GM18858 (cell line): ENCODE measurements around the gene CHST2.
A peak's percentile ranks its signal among the peaks of the same experiment; 100 is the strongest.

Experiments
- ATAC-seq: cut with Tn5 transposase; IDR thresholded peaks from one replicate; pipeline ENCODE4 v1.9.1; 2021; ENCODE audit not compliant: unreplicated experiment

CHST2 gene

GRCh38 chr3:143128227-143128955 is 8.8 kb downstream of the CHST2 start:
- no peak for ATAC-seq

DNA sequence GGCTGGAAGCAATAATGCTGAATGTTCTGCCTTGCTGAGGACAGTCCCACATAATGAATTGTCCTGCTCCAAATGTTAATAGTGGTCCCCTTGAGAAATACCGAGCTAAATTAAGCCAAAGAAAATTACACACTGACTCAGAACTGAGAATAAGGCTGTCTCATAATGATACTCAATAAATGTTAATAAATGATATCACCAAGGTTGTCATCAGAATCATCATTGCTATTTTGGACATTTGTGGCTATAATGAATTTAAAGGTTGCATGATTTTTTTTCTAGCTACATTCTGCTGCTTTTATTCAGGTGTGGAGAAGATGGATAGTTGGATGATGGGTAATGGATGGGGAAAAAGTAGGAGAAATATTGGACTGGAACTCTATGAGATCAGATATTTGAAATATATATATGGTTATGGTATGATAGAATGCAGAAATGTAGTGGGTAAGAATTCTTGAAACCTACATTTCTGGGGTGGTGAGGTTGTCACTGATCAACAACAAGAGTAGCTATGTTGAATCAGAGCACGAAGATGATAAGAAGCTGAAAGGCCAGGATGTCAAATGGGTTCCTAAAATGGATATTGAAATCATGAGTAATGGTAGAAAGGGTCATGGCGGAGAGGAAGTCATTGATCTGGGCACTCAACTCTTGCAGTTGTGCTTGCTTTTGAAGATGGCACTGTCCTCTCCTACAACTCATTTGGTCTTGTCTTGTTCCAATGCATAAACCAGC is 12.8 kb downstream of the CHST2 start:
- ATAC-seq: no peak

DNA sequence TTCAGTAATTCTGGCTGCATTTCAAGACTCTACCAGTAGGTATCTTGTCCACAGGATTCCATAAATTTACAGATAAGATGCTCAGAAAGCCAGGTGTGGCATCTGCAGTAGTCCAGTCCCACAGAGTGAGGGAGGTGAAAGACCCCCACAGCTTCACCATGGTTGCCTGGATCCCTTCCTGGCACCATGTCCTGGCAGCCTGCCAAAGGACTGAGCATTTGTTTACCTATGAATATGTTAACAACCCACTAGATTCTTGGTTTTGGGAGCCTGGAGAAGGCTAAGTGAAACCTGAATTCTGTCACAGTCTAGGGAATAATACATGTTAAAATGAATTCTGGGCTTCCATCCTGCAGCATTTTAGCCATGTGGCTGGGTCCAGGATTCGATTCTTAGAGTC is 14.9 kb downstream of the CHST2 start:
- ATAC-seq: no peak

GRCh38 chr3:143135150-143135549 is 15.6 kb downstream of the CHST2 start:
- ATAC-seq: no peak

DNA sequence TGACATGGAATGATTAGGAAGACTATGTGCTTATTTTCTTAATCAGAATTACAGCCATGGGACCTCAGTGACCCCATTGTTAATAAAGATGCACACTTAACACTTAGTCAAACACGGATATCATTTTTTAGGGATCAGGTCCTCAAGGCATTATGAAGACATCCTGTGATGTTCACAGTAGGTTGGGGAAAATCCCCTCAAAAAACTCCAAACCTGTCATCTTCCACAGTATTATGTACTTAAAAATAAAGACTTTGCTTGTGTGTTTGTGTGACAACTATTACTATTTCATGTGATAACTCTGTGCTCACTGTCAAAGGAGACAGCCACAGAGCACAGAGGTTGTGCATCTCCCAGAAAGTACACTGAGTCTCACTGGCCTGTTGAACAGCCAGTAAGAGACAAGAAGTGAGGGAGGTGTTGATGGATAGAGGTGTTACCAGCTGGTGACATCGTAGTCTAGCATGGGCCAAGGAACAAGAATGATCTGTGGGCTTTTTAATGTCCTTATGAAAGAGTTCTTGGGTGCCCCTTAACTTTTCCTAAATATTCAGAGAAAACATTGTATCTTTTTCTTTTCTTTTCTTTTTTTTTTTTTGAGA is 18.0 kb downstream of the CHST2 start:
- ATAC-seq: no peak

GRCh38 chr3:143138953-143139352 is 19.4 kb downstream of the CHST2 start:
- no peak for ATAC-seq

DNA sequence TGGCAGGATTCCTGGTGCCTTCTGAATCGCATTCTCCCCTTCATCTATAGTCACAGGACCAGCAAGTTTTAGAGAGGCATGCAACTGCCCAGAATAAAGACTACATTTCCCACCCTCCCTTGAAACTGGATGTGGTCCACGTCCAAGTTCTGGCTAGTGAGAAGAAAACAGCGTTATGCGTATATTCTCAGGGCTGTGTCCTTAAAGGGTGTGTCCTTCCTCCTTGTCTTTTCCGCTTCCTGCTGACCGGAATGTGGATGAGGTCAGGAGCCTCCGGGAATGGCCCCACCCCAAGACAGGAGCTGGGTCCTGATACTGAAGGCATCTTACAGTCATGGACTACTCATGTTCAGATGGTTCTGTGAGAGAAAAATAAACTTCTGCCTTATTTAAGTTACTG is 20.2 kb downstream of the CHST2 start:
- no peak for ATAC-seq

- ATAC-seq: no peak
Measured at GRCh38 chr3:143140550-143140949, 21.0 kb downstream of the CHST2 start.

DNA sequence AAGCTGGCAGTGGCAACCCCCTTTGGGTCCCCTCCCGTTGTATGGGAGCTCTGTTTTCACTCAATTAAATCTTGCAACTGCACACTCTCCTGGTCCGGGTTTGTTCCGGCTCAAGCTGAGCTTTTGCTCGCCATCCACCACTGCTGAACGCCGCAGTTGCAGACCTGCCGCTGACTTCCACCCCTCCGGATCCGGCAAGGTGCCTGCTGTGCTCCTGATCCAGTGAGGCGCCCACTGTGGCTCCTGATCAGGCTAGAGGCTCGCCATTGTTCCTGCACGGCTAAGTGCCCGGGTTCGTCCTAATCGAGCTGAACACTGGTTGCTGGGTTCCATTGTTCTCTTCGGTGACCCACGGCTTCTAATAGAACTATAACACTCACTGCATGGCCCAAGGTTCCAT is 22.8 kb downstream of the CHST2 start:
- ATAC-seq: no peak

GRCh38 chr3:143145906-143146305 is 26.3 kb downstream of the CHST2 start:
- ATAC-seq: no peak

DNA sequence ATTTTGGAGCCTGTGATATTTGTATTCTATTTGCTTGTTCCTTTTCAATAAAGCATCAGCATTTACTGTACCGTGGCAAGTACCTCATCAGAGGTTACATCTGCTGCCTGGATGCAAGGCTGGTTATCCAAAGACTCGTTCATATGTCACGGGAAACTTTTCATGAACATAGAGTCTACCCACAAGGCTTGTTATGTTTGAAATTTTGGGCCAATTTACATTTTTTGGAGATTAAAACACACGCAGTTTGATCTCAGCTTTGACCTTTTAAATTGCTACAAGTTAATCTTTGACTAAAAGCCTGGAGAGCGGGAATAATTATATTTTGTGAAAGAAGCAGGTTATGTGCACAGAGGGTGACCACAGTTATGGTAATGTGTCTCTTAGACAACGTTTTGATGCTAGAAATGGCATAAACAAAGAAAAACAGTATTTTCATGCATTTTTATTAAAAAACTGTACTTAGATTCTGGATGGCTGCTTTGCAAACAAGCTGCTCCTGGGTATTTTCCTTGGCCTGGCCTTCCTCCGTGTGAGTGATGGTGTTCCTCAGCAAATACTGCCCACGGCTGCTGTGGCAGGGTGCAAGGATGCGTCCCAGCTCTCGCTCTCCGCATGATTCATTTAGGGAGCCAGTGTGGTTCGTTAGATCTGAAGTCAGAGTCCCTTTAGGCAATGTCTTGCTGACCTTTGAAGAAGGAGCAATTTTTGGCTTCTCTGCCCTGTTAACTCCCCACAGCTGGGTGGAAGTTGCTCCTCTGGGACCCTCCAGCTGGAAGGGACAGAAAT is 27.1 kb downstream of the CHST2 start:
- ATAC-seq: no peak

GRCh38 chr3:143147707-143148106 is 28.1 kb downstream of the CHST2 start:
- no peak for ATAC-seq

GRCh38 chr3:143150071-143150470 is 30.5 kb downstream of the CHST2 start:
- ATAC-seq: no peak

DNA sequence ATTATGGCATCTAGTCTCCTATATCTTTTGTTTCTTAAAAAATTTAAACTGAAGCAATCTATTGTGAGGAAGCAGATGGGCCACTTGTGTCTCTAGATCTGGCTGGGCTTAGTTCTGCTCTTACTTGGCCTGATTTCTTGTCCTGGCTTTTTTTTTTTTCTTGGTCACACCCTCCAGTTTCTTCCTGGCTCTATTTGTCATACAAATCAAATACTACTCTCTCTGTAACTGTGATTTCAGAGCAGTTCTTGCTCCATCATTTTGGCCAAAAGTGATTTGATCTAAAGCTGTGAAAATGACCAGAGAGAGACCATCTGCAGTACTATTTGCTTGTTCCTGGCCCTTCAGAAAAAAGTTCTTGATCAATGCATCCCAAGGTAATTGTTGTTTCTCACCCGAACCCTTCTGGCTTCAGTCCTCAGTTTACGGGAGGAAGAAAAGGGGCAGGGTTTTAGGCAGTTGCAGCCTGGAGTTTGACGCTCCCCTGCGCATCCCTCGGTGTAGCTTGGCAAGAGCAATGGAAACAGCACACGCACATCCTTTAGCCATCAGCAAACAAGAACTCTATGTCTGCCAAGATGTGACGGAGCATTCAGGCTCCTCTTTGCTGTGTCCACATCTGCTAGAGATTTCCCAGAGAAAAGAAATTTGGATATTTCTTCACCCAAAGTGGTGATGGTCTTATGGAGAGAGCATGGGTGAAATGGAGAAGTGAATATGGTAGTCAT is 31.6 kb downstream of the CHST2 start:
- no peak for ATAC-seq

GRCh38 chr3:143152043-143152442 is 32.5 kb downstream of the CHST2 start:
- no peak for ATAC-seq

GRCh38 chr3:143155756-143156155 is 36.2 kb downstream of the CHST2 start:
- ATAC-seq: no peak

DNA sequence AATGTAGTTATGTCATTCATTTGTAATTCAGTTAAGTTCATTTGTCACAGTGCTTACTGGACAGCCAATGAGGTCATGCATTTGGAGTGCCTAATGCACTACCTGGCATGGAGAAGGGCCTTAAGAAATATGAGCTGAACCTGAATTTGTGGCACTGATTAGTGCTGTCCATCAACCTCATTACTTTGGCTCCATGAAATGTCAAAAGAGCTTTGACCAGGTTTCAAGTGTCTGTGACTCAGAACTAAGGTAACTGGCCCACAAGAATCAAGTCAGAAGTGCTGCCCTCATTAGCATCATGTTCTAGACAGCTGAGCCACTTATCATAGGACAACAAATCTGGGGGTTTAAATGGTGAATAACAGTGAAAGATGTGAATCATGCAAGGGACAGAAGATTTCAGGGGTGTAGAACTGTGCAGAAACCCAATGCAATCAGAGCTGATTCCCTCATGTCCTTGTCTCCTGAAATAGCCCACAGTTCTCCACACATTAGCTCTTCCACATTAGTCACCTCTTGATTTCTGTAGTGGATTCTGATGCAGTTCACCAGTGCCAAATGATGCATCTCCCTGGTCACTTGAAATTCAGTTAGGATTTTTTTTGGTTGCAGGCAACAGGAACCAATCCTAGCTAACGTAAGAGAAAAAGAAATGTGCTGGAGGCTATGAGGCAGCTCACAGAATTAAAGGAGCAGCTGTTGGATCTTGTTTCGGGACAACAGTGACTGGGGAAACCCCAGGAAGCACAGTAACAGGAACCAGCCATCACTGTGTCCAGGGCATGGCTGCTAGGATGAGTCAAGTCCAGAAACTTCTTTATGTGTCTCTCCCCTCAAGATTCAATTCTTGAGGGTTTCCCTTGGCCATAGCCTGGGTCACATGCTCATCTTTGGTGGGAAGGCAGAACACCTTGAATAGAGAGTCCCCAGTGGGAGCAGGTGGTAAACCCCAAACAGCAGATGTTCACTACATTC is 38.7 kb downstream of the CHST2 start:
- peak; percentile 84 for ATAC-seq

- no peak for ATAC-seq
Measured at GRCh38 chr3:143160437-143160836, 40.9 kb downstream of the CHST2 start.

DNA sequence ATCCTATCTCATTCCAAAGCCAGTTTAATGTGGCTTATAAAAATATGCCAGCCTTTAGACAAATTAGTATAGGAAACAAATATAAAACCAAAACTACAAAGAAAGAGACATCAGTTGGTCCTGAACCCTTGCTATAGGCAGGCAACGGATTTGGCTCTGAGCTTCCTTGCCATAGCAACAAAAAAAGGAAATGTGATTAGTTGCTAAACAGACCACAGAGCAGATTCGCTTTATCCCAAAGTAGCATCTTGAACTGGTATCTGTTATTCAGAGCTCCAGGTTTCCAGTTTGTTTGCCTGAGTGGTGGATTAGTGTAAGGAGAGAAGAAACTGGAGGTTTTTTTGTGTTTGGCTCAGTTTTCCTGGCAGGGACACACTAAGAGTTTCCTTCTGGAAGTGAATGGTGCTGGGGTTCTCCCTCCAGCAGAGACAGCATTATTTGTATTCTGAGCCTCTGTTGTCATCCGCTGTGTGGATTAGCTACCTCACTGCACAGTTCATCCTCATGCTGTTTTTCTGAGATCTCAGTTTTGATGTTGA is 44.1 kb downstream of the CHST2 start:
- no peak for ATAC-seq
